Lung (tissue), 12 donors: ENCODE results near the gene RDH11. TPM values are rescaled to one million over a fixed set of nuclear protein-coding genes. Genes with fewer than 3 reads are reported as not detected.

Source experiments
- ATAC-seq: fragments of 200-7000 bp; cut with Tn5 transposase; one replicate; pipeline ENCODE4 v1.9.1; 2020; ENCODE audit warnings: moderate number of reproducible peaks; ENCODE audit not compliant: insufficient read depth, low FRiP score
- DNase-seq, 3 donors: peaks; one replicate each; pipeline ENCODE4 v3.0.0-alpha.2; 2013 to 2017
- H3K27ac ChIP-seq, 2 donors: one replicate each; pipeline ENCODE4 v1.5.1; 2013; ENCODE audit warnings: mild to moderate bottlenecking in 2 of 2, moderate library complexity in 2 of 2, control low read depth in 1 of 2, inconsistent platforms in 1 of 2, low read depth in 1 of 2, low read length in 1 of 2
- H3K27me3 ChIP-seq, 3 donors: one replicate each; pipeline ENCODE4 v1.5.1; 2013; ENCODE audit warnings: low read length in 2 of 3; ENCODE audit not compliant: control insufficient read depth in 3 of 3, insufficient read depth in 3 of 3
- H3K36me3 ChIP-seq, 4 donors: one replicate each; pipeline ENCODE4 v1.5.1; 2013; ENCODE audit warnings: low read length in 4 of 4, mild to moderate bottlenecking in 1 of 4, moderate library complexity in 1 of 4; ENCODE audit not compliant: control insufficient read depth in 4 of 4, insufficient read depth in 4 of 4
- H3K4me1 ChIP-seq, 5 donors: one replicate each; pipeline ENCODE4 v1.5.1; 2013; ENCODE audit warnings: low read length in 5 of 5, mild to moderate bottlenecking in 2 of 5, moderate library complexity in 1 of 5; ENCODE audit not compliant: control insufficient read depth in 5 of 5, insufficient read depth in 5 of 5
- H3K4me3 ChIP-seq: one replicate; pipeline ENCODE4 v1.5.1; 2013; ENCODE audit warnings: mild to moderate bottlenecking, control low read depth, moderate library complexity
- H3K9ac ChIP-seq, 2 donors: one replicate each; pipeline ENCODE4 v1.5.1; 2013; ENCODE audit warnings: low read length in 2 of 2, control low read depth in 1 of 2; ENCODE audit not compliant: insufficient read depth in 1 of 2
- H3K9me3 ChIP-seq, 4 donors: one replicate each; pipeline ENCODE4 v1.5.1; 2013; ENCODE audit warnings: low read length in 3 of 4, mild to moderate bottlenecking in 1 of 4, moderate library complexity in 1 of 4; ENCODE audit not compliant: control insufficient read depth in 4 of 4, insufficient read depth in 3 of 4
- WGBS, 2 donors: extraction: QIAGEN DNeasy Blood & Tissue Kit; methylation state at CpG; one replicate each; pipeline ENCODE4 v1.1.7; 2013; 5-methylcytosine and 5-hydroxymethylcytosine counted together
- polyA plus RNA-seq, 2 donors: library from polyadenylated mRNA; stranded (reverse); fragments of 200-250 nt; gene quantifications; one replicate each; pipeline ENCODE4 v1.2.1, GENCODE V29; 2013
- total RNA-seq, 2 donors: library from RNA; depleted of rRNA in 1 of 2; stranded (reverse); fragments of >200 nt in 1 of 2; gene quantifications; one replicate each; pipeline ENCODE4 v1.2.1, GENCODE V29; 2014 to 2021
- TF ChIP-seq, protein P1 (sequence below): IDR thresholded peaks from 2 replicates; pipeline ENCODE4 v1.5.1; 2012; ENCODE audit warnings: mild to moderate bottlenecking; ENCODE audit errors: control extremely low read depth, extremely low read depth
- donor health status: control.
- donor health status: control.
- donor health status: Bipolar disorder and iron deficiency.
- donor health status: healthy.
- donor health status: DM: yes; HTN: yes; CAD: no.

The RDH11 gene
- total and polyA plus RNA-seq, 4 donors = 42.0 to 80.3 (median 67.0) TPM

DNA sequence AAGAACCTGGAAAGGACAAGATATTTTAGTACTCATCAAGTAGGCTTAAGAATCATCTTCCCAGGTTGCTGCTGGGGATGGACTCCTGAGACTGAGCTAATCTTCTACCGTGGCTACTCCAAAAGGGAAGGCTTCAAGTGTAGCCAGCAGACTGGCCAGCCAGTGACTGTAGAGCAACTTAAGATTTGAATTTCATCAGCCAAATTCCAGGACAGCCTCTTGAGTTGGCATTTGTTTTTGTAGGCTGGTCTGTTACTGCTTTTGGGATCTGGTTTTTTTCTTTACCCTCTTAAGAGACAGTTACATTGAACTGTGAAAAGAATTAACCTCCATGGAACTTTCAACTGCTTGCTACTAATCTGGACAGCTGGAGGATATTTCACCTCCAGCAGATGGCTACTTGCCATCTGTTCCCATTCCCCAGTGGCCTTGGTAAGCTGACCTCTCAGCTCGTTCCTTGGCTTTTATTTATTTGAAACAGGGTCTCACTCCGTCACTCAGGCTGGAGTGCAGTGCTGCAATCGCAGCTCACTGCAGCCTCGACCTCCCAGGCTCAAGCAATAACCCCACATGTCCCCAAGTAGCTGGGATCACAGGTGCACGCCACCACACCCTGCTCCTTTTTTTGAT is 41.8 kb downstream of the RDH11 start:
- ATAC-seq (no peak), DNase-seq (no peak)
- TF ChIP-seq, protein P1, sequence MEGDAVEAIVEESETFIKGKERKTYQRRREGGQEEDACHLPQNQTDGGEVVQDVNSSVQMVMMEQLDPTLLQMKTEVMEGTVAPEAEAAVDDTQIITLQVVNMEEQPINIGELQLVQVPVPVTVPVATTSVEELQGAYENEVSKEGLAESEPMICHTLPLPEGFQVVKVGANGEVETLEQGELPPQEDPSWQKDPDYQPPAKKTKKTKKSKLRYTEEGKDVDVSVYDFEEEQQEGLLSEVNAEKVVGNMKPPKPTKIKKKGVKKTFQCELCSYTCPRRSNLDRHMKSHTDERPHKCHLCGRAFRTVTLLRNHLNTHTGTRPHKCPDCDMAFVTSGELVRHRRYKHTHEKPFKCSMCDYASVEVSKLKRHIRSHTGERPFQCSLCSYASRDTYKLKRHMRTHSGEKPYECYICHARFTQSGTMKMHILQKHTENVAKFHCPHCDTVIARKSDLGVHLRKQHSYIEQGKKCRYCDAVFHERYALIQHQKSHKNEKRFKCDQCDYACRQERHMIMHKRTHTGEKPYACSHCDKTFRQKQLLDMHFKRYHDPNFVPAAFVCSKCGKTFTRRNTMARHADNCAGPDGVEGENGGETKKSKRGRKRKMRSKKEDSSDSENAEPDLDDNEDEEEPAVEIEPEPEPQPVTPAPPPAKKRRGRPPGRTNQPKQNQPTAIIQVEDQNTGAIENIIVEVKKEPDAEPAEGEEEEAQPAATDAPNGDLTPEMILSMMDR = no peak
- no peaks in the 10 kb centered on the region for H3K9me3 ChIP-seq
- no peak overlapping the region for H3K27ac ChIP-seq
- 84 to 88% methylated on average over 6 of the region's 6 CpGs for WGBS, 2 donors
- no peak overlapping the region for H3K9ac ChIP-seq
- no peak overlapping the region for H3K4me3 ChIP-seq
- H3K27me3 ChIP-seq = no peaks in the 10 kb centered on the region
- H3K4me1 ChIP-seq = no peaks in the 10 kb centered on the region
- H3K36me3 ChIP-seq = peaks cover 23 to 44% (median 42%) of the 10 kb centered on the region in 4 donors

DNA sequence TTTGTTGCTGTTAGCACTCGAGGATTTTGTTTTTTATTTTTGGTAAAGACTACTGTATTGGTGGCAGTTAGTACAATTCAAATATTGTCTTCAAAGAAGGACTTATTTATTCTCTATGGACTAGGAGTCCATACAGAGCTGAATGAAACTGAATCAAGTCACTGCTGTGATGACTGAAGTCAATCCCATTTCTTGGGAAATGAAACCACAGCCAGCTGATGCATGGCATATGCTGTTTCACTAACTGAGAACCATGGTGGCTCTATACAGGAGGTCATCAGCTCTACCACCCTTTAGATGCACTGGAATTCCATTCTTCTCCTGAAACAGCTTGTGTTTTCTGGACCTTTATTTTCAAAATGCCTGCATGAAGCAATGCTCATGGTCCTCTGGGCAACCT is 43.4 kb downstream of the RDH11 start:
- H3K9ac ChIP-seq = no peak overlapping the region
- DNase-seq (no peak), ATAC-seq (no peak)
- no peaks in the 10 kb centered on the region for H3K4me1 ChIP-seq
- 90 to 92% methylated on average over 1 of the region's 1 CpG for WGBS, 2 donors
- no peak overlapping the region for H3K27ac ChIP-seq
- H3K36me3 ChIP-seq = peaks cover 23 to 46% (median 41%) of the 10 kb centered on the region in 4 donors
- H3K4me3 ChIP-seq = no peak overlapping the region
- TF ChIP-seq, protein P1 = no peak
- no peaks in the 10 kb centered on the region for H3K27me3 ChIP-seq
- H3K9me3 ChIP-seq = no peaks in the 10 kb centered on the region

DNA sequence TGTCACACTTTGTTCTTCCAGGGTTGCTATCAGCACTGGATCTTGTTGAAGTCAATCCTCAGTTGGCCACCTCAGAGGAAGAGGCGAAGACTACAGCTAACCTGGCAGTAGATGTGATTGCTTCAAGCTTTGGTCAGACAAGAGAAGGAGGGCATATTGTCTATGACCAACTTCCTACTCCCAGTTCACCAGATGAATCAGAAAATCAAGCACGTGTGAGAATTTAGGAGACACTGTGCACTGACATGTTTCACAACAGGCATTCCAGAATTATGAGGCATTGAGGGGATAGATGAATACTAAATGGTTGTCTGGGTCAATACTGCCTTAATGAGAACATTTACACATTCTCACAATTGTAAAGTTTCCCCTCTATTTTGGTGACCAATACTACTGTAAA is 44.9 kb downstream of the RDH11 start:
- H3K9ac ChIP-seq = no peak overlapping the region

More for the DNA sequence above, 44.9 kb downstream of the RDH11 start:
- Histone ChIP-seq H3K36me3 (peaks cover 19 to 47% (median 36%) of the 10 kb centered on the region in 4 donors), H3K27me3 (no peaks in the 10 kb centered on the region), H3K9me3 (no peaks in the 10 kb centered on the region), H3K4me1 (peaks cover 0 to 3% (median 0%) of the 10 kb centered on the region in 5 donors), H3K27ac (peak overlapping the region in 1 of 2 donors; percentile 0), H3K4me3 (no peak overlapping the region)
- 80 to 91% methylated on average over 2 of the region's 2 CpGs for WGBS, 2 donors
- TF ChIP-seq, protein P1 = no peak
- DNase-seq (no peak), ATAC-seq (no peak)
